HL-60 (cell line): ENCODE results near the gene DLL4.

ENCODE experiments used
- GABPA ChIP-seq: IDR thresholded peaks from 2 replicates; pipeline ENCODE4 v1.6.1; 2012; ENCODE audit warnings: low read depth
- POLR2AphosphoS5 ChIP-seq: IDR thresholded peaks from 2 replicates; pipeline ENCODE4 v1.6.1; 2012; ENCODE audit warnings: low read depth
- SPI1 ChIP-seq: IDR thresholded peaks from 2 replicates; pipeline ENCODE4 v1.6.1; 2012; ENCODE audit warnings: low read depth, mild to moderate bottlenecking, borderline replicate concordance
- TF ChIP-seq, protein P1 (sequence below): IDR thresholded peaks from one replicate; pipeline ENCODE4 v1.5.1; 2011; ENCODE audit warnings: low read length, control low read depth, inconsistent platforms; ENCODE audit not compliant: insufficient read depth
- TF ChIP-seq, protein P2 (sequence below): IDR thresholded peaks from 2 replicates; pipeline ENCODE4 v1.6.1; 2012; ENCODE audit warnings: low read depth; ENCODE audit not compliant: insufficient replicate concordance

DNA sequence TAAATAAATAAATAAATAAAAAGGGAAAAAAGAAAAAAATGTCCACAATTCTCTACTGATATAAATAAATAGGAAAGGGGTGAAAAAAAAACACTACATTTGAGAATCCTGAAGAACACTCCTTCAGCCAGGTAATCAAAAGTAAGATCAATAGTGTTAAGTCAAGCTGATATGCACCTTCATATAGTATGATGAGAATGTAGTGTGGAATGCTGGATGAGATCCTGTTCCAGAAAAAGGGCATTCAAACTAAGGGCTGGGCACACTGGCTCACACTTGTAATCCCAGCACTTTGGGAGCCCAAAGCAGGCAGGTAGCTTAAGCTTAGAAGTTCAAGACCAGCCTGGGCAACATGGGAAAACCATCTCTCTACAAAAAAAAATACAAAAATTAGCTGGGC lies 40.0 kb upstream of the DLL4 start:
- TF ChIP-seq POLR2AphosphoS5, result no peak
- TF ChIP-seq, protein P1, sequence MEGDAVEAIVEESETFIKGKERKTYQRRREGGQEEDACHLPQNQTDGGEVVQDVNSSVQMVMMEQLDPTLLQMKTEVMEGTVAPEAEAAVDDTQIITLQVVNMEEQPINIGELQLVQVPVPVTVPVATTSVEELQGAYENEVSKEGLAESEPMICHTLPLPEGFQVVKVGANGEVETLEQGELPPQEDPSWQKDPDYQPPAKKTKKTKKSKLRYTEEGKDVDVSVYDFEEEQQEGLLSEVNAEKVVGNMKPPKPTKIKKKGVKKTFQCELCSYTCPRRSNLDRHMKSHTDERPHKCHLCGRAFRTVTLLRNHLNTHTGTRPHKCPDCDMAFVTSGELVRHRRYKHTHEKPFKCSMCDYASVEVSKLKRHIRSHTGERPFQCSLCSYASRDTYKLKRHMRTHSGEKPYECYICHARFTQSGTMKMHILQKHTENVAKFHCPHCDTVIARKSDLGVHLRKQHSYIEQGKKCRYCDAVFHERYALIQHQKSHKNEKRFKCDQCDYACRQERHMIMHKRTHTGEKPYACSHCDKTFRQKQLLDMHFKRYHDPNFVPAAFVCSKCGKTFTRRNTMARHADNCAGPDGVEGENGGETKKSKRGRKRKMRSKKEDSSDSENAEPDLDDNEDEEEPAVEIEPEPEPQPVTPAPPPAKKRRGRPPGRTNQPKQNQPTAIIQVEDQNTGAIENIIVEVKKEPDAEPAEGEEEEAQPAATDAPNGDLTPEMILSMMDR, result no peak
- TF ChIP-seq, protein P2, sequence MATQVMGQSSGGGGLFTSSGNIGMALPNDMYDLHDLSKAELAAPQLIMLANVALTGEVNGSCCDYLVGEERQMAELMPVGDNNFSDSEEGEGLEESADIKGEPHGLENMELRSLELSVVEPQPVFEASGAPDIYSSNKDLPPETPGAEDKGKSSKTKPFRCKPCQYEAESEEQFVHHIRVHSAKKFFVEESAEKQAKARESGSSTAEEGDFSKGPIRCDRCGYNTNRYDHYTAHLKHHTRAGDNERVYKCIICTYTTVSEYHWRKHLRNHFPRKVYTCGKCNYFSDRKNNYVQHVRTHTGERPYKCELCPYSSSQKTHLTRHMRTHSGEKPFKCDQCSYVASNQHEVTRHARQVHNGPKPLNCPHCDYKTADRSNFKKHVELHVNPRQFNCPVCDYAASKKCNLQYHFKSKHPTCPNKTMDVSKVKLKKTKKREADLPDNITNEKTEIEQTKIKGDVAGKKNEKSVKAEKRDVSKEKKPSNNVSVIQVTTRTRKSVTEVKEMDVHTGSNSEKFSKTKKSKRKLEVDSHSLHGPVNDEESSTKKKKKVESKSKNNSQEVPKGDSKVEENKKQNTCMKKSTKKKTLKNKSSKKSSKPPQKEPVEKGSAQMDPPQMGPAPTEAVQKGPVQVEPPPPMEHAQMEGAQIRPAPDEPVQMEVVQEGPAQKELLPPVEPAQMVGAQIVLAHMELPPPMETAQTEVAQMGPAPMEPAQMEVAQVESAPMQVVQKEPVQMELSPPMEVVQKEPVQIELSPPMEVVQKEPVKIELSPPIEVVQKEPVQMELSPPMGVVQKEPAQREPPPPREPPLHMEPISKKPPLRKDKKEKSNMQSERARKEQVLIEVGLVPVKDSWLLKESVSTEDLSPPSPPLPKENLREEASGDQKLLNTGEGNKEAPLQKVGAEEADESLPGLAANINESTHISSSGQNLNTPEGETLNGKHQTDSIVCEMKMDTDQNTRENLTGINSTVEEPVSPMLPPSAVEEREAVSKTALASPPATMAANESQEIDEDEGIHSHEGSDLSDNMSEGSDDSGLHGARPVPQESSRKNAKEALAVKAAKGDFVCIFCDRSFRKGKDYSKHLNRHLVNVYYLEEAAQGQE, result no peak
- no peak for TF ChIP-seq SPI1
- TF ChIP-seq GABPA, result no peak
